Colonic mucosa (tissue), 4 donors: ENCODE measurements around the gene SLC22A12. TPM values are rescaled to one million over a fixed set of nuclear protein-coding genes. Genes with fewer than 3 reads are reported as not detected.
"Not testable (repeated sequence)": the region's sequence is repeated elsewhere in the genome, so short reads cannot be mapped to it uniquely, and the experiment has no call there.

Experiments
- DNase-seq: peaks from one replicate; pipeline ENCODE4 v3.0.0-alpha.2; 2020
- H3K27ac ChIP-seq: fragments of 200-600 bp; one replicate; pipeline ENCODE4 v1.8.0; 2021
- H3K27me3 ChIP-seq: fragments of 200-600 bp; one replicate; pipeline ENCODE4 v1.8.0; 2021
- H3K36me3 ChIP-seq: fragments of 200-600 bp; one replicate; pipeline ENCODE4 v1.8.0; 2021
- H3K4me1 ChIP-seq: fragments of 200-600 bp; one replicate; pipeline ENCODE4 v1.8.0; 2021; ENCODE audit warnings: mild to moderate bottlenecking
- H3K4me3 ChIP-seq: fragments of 200-600 bp; one replicate; pipeline ENCODE4 v1.8.0; 2021
- H3K9ac ChIP-seq, 2 donors: one replicate each; pipeline ENCODE4 v1.7.0; 2013; ENCODE audit warnings: control low read depth in 2 of 2, low read depth in 2 of 2, low read length in 2 of 2
- H3K9me3 ChIP-seq: fragments of 200-600 bp; one replicate; pipeline ENCODE4 v1.8.0; 2021
- intact Hi-C: fragments of 100-400 bp; cut with DNase I; formaldehyde crosslinking; loops from one replicate; pipeline ENCODE4 v1.14.1; 2022
- total RNA-seq, 2 donors: library from RNA; stranded (reverse); fragmentation: NEBNext Ultra II Directional in 1 of 2; extraction: Animal tissue kit (Norgen Biotek cat#: 25700) in 1 of 2; gene quantifications; one replicate each; pipeline ENCODE4 v1.2.1, GENCODE V29; 2021
- TF ChIP-seq, protein P1 (sequence below): fragments of 200-600 bp; IDR thresholded peaks from one replicate; pipeline ENCODE4 v1.8.0; 2022; ENCODE audit warnings: antibody characterized with exemption, mild to moderate bottlenecking
- donor health status: healthy.
- donor health status: DM: no; HTN: no; CAD: no.
- donor health status: DM: no; HTN: no; CAD: no.

SLC22A12 gene
- total RNA-seq, 2 donors from 2014 or later = not detected

DNA sequence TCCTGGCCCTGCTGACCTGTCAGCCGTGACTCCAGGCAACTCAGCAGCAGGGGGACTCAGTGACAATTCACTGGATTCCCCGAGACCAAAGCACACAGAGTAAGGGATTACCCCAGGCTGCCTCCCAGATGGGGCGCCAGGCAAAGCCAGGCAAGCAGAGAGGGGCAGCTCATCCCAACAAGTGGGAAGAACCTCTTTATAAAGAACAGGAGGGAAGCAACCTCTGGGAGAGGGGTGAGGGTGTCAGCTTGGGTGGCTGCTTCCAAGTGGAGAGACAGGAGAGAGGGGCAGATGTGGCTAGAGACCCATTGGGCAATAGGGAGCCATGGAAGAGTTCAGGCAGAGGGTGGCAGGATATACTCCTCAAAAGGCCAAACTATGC lies 1.2 kb downstream of the SLC22A12 start:
- H3K9me3 ChIP-seq = no peaks in the 10 kb centered on the region
- no peak overlapping the region for H3K27ac ChIP-seq
- H3K4me1 ChIP-seq = no peaks in the 10 kb centered on the region
- no peak overlapping the region for H3K9ac ChIP-seq
- TF ChIP-seq, protein P1, sequence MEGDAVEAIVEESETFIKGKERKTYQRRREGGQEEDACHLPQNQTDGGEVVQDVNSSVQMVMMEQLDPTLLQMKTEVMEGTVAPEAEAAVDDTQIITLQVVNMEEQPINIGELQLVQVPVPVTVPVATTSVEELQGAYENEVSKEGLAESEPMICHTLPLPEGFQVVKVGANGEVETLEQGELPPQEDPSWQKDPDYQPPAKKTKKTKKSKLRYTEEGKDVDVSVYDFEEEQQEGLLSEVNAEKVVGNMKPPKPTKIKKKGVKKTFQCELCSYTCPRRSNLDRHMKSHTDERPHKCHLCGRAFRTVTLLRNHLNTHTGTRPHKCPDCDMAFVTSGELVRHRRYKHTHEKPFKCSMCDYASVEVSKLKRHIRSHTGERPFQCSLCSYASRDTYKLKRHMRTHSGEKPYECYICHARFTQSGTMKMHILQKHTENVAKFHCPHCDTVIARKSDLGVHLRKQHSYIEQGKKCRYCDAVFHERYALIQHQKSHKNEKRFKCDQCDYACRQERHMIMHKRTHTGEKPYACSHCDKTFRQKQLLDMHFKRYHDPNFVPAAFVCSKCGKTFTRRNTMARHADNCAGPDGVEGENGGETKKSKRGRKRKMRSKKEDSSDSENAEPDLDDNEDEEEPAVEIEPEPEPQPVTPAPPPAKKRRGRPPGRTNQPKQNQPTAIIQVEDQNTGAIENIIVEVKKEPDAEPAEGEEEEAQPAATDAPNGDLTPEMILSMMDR = no peak
- no peaks in the 10 kb centered on the region for H3K27me3 ChIP-seq
- intact Hi-C loops = no loop called here
- H3K36me3 ChIP-seq = no peaks in the 10 kb centered on the region
- no peak overlapping the region for H3K4me3 ChIP-seq
- no peak for DNase-seq

DNA sequence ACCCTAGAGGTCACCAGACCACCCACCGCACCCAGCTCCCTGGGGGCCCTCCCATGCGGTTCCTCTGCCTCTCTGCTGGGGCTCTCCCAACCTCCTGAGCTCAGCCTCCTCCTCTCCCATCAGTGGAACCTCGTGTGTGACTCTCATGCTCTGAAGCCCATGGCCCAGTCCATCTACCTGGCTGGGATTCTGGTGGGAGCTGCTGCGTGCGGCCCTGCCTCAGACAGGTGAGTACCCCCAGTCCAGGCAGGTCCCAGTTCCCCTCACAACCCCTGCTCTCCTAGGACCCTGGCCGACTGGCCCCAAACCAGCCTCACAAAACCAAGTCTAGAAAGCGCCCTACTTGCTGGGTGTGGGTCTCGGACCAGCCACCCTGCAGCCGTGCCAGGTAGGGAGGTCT lies 1.6 kb downstream of the SLC22A12 start:
- Histone ChIP-seq H3K27me3 (no peaks in the 10 kb centered on the region), H3K27ac (no peak overlapping the region), H3K9ac (no peak overlapping the region), H3K4me1 (no peaks in the 10 kb centered on the region), H3K4me3 (no peak overlapping the region), H3K9me3 (no peaks in the 10 kb centered on the region), H3K36me3 (no peaks in the 10 kb centered on the region)
- TF ChIP-seq, protein P1 = no peak
- intact Hi-C loops = no loop called here
- no peak for DNase-seq

DNA sequence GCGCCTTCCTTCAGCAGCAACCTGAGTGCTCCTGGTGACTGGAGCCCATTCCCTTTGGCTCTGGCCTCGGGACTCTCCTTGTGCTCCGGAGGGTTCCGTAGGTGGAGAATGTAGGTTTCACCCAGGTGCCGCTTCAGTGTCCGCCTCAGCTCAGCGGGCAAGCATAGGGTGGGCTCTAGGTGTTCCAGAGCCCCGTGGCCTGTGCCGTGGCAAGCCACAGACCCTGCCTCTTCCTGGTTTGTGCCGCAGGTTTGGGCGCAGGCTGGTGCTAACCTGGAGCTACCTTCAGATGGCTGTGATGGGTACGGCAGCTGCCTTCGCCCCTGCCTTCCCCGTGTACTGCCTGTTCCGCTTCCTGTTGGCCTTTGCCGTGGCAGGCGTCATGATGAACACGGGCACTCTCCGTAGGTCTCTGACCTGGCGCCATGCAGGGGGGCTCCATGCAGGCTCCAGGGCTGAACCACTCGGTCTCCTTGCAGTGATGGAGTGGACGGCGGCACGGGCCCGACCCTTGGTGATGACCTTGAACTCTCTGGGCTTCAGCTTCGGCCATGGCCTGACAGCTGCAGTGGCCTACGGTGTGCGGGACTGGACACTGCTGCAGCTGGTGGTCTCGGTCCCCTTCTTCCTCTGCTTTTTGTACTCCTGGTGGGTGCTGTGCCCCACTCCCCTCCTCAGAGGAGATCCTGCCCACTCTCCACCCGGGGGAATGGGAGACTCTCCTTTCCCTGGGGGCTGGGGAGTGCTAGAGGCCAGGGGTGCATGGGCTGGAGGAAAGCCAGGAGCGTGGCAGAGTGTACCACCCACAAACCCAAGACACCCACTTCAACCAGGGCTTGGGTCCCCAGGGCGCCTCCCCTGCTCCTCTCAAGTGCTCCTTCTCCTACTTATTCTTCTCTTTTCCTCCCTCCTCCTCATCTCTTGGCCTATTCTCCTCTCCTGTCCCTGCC lies 2.4 kb downstream of the SLC22A12 start:
- Histone ChIP-seq H3K9ac (no peak overlapping the region), H3K9me3 (no peaks in the 10 kb centered on the region), H3K4me3 (no peak overlapping the region), H3K27ac (no peak overlapping the region), H3K4me1 (no peaks in the 10 kb centered on the region), H3K36me3 (no peaks in the 10 kb centered on the region), H3K27me3 (no peaks in the 10 kb centered on the region)
- TF ChIP-seq, protein P1 = no peak
- no peak for DNase-seq
- intact Hi-C loops = no loop called here

- H3K4me1 ChIP-seq = no peaks in the 10 kb centered on the region
- no peaks in the 10 kb centered on the region for H3K27me3 ChIP-seq
- no peak overlapping the region for H3K9ac ChIP-seq
- TF ChIP-seq, protein P1 = no peak
- no peak for DNase-seq
- H3K27ac ChIP-seq = no peak overlapping the region
- H3K9me3 ChIP-seq = no peaks in the 10 kb centered on the region
- no peaks in the 10 kb centered on the region for H3K36me3 ChIP-seq
- intact Hi-C loops = no loop called here
- H3K4me3 ChIP-seq = no peak overlapping the region
Observed at GRCh38 chr11:64594159-64594939, 3.3 kb downstream of the SLC22A12 start.

- DNase-seq, H3K9ac ChIP-seq, H3K27ac ChIP-seq, intact Hi-C loops, H3K36me3 ChIP-seq, H3K9me3 ChIP-seq, H3K4me1 ChIP-seq, H3K4me3 ChIP-seq, H3K27me3 ChIP-seq: not testable (repeated sequence)
Observed at GRCh38 chr11:64595922-64596321, 4.9 kb downstream of the SLC22A12 start.
